HG02642 (cell line): ENCODE data around the gene BHLHE40.

Source experiments
- ATAC-seq: cut with Tn5 transposase; IDR thresholded peaks from one replicate; pipeline ENCODE4 v1.9.1; 2021; ENCODE audit warnings: mild to moderate bottlenecking; ENCODE audit not compliant: unreplicated experiment, poor library complexity

Gene BHLHE40

DNA sequence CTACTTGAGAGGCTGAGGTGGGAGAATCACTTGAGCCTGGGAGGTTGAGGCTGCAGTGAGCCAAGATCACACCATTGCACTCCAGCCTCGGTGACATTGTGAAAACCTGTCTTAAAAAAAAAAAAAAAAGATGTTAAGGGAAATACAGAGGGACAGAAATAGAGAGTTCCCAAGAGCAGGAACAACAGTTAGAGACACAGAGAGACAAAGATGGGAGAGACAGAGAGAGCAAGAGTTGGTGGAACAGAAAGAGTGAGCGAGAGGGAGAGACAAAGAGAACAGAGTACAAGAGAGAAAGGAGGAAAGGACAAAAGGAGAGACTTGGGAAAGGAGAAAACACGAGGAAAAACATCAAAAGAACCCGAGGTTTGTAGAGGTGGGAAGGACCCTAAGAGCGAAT lies 35.8 kb downstream of the BHLHE40 start:
- no peak for ATAC-seq

DNA sequence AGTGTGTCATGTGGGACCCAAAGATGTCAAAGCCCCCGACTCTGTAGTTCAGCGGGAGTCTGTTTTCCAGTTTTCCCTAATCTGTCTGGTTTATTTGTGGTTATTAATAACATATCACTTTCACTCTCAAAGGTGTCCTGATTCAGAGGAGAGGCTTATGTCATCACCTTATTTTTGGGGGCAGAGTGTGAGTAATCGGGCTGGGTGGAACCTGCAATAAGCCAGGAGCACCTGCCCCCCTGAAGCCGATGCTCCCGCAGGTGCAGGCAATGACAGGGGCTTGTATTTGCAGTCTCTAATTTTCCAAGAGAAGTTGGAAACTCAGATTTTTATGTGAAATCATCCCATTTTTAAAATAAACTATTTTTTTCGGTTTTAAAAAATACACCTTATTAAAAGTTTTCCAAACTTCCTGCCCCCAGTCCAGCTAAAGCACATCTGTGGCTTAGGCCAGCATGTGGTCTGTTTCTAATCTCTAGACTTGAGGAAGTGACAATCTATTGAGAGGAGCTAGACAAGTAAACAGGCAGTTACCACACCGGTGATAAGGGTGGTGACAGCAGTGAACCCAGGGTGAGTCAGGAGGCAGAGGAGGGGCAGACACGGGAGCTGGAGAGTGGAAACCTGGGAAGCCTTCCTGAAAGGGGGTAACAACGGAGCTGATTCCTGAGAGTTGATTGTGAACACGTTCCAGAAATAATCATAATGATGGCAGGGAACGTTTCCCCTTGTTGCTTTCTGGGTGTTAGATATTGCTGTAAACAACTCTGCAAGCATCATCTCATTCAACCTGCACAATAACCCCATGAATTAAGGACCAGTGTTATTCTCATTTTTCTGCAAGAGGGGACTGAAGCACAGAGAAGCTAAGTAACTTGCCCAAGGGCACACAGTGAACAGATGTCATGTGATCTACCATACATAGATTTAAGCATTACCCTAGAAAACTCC lies 37.2 kb downstream of the BHLHE40 start:
- ATAC-seq = peak; percentile 49

DNA sequence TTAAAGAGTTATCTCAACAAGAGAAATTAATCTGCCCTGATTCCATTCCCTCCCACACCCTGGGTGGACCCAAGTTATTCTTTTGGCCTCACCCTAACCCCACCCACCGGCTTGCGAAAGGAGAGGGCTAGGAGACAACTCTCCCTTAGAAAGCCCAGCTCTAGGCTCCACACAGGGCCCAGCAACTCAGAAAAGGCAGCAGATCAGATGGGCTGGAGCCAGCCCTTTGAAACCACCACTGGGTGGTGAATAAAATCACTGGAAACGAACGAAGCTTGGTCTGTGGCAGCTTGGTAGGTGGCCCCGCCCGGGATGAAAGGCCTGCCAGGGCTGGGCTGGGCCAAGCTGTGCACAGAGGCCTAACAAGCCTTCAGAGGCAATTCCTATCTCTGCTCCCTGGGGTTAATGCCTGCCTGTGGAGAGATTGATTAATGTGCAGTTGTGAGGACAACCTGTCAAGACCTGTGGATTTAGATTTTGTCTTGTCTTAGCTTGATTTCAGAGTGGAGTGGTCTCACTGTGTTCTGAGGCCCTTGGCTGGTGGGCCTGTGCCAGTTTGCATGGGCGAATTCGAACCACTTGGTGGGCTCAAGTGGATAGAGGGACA lies 38.8 kb downstream of the BHLHE40 start:
- ATAC-seq = no peak

DNA sequence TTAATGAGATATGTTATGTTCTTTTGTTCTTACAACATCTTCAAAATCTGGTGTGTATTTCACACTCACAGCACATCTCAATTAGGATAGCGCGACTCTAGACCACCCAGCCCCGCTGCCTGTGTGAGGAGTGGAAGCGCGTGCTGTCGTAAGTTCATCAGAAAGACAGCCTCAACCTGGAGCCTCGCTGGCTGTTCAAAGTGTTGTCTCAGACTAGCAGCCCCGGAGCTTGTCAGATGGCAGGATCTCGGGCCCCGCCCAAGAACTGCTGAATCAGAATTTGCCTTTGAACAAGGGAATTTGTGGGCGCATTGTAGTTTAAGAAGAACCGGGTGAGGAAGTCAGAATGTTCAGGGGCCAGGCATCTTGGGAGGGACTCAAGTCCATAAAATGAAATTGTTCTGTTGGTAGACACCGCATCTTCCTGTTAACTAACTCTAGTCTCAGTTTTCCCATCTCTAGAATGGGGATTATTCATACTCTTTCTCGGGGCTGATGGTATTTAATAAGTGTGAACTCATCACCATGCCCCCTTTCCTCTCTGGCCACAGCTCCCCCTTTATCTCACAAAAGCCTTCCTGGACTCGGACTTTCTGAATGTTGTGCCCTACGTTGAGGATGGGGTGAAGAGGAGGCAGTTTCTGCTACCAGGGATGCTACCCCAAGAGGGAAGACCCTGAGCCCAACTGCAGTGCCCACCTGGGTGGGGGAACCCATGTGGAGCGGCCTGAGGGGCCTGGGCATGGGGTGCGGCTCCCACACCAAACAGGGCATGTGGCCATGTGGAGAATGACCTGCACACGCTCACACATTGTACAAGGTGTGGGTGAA lies 40.4 kb downstream of the BHLHE40 start:
- ATAC-seq = no peak

DNA sequence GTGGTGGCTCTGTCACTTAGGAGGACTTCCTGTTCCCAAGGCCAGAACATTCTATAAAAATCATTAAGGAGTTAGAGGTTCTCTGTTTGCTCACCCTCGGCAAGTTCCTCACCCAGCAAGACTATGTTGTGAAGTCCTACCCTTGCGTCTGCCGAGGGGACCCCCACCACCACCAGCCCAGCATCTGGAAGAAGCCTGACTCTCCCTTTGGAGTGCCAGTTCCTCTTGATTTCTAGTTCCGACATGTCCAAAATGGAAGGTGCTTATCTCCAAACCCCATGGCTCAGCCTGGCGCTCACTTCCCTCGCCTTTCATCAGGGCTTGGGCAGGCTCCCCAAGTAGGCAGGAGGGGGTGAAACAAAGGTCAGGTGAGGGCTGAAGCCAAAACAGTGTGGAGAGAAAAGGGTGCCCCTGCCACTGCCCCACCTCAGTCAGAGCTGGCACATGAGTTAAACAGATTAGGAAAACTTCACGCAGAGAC lies 41.0 kb downstream of the BHLHE40 start:
- no peak for ATAC-seq

DNA sequence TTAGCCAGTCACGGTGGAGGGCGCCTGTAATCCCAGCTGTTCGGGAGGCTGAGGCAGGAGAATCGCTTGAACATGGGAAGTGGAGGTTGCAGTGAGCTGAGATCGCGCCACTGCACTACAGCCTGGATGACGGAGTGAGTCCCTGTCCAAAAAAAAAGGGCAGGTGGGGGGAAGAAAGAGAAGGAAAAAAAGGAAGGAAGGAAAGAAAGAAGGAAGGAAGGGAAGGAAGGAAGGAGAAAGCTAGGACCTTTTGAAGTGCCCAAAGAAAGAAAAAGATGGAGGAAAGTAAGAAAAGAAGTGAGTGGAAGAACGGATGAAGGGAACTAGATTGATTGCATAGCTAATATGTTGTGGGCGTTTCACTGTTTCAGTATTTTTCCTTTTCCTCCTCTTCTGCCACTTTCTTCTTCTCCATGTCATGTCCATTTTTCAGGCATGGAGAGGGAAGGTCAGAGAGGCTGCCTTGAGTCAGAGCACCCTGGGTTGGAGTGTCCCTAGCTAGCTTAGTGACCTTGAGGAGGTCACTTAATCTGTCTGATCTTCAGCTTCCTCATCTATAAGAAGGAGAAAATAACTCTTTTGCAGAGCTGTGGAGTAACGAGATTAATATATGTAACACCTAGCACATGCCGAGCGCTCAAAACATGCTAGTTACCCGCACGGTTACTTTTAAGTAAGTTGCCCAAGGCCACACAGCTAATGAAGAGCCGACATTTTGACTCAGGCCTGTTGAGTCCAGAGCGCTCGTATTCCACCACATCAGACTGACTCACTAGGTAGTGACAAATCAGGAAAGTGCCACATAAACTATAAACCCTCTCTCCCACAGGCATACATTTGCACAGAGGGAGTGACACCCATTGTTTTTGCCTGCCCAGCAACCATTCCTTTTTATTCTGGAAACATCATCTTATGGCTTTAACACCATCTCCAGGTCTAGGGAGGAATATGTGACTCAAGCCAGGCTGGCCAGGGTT lies 42.2 kb downstream of the BHLHE40 start:
- ATAC-seq = no peak

DNA sequence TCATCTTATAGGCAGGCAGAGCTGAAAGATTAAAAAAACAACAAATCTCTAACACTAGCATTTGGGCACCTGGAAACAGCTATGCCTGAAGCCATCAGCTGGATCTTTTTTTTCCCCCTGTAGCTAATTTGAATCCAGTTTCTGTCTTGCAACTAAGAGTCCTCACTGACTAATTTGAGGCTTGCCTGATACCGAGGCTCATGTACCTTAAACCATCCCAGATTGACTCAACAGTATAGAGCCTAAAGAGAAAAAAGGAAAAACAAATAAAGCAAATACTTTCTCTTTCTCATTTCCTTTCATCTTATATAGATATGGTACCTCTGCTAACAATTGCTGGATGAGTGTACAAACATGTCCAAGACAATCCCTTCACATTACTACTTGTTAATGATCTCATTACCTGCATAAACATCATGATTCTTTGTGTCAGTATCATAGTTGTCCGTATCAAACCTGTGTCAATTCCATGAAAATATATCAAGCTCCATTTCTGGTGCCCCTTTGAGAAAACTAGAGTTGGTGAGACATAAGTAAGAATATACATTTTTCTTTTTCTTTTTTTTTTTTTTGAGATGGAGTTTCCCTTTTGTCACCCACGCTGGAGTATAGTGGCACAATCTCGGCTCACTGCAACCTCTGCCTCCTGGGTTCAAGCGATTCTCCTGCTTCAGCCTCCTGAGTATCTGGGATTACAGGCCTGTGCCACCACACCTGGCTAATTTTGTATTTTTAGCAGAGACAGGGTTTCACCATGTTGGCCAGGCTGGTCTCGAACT lies 43.1 kb downstream of the BHLHE40 start:
- ATAC-seq = peak; percentile 69

DNA sequence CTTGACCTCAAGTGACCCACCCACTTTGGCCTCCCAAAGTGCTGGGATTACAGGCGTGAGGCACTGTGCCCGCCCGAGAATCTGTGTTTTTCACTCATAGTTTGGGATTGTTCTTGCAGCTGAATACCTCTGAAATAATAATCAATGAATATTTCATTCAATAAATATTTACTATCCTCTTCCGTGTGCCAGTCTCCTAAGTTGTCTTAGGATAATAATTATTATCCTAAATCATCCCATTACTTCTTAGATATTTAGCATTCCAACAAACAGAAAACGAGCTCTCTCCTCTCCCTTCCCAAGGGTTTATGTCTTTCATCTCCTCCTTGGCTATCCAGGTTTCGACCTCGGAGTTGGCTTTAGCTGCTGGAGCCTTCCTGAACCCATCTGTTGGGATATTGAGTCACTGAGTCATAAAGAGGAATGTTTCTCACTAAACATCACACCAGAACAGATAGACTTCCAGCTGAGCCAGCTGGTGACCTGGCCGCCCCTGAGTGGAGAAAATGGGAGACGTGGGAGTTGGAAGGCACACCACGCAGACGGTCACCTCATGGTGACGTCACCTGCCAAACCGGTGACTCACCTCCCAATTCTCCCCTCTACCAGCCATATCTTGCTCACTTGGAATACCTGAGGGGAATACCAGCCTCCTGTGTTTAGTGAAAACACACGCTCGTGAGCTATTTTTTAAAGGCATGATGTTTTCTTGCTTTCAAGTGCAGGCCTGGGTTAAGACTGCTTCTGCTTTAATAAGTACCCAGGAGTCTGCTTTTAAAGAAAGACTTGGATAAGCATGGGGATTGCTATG lies 43.9 kb downstream of the BHLHE40 start:
- ATAC-seq = no peak

DNA sequence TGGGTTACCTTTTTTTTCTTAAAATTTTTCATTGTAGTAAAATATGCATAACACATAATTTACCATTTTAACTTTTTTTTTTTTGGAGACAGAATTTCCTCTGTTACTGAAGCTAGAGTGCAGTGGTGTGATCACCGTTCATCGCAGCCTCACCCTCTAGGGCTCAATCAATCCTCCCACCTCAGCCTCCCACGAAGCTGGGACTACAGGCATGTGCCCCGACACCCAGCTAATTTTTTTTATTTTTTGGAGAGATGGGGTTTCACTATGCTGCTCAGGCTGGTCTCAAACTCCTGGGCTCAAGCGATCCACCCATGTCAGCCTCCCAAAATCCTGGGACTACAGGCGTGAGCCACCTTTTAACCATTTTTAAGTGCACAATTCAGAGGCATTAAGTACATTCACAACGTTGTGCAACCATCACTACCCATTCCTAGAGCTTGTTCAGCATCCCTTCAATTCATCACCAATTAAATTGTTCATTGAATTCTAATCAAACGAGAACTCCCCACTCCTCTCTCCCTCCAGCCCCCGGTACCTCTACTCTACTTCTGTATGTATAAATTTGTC lies 44.6 kb downstream of the BHLHE40 start:
- ATAC-seq = no peak

DNA sequence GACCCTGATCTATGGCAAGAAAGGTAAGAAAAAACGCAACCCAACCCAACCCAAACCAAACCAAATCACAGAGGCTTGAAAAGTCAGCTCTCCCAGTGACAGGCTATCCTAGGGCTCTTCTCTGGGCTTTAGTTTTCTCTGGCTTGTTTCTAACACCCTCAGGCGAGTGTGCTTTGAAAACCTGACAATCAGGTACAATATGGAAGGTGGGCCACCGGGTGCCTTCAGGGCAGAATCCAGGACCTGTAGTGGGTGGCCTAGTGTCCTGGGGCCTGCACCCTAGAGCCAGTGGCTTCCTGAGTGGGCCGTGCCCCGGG lies 46.8 kb downstream of the BHLHE40 start:
- ATAC-seq = no peak

DNA sequence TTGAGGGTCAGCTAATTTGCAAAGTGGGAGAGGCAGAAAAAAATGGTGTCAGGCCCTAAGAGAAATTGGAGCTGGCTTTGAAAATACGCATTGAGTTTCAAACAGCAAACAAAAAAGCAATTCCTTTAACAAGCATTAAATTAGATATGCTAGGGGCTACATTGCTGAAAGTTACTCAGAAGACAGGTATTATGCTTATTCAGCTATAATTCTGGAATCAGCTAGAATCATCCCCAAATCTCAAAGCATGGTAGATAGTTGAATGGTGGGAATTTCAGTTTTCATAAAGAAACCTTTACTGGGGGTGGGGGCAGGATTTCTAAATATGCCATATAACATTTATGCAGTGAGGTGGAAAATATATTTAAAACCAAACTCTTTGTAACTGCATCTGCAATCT lies 50.5 kb downstream of the BHLHE40 start:
- no peak for ATAC-seq

DNA sequence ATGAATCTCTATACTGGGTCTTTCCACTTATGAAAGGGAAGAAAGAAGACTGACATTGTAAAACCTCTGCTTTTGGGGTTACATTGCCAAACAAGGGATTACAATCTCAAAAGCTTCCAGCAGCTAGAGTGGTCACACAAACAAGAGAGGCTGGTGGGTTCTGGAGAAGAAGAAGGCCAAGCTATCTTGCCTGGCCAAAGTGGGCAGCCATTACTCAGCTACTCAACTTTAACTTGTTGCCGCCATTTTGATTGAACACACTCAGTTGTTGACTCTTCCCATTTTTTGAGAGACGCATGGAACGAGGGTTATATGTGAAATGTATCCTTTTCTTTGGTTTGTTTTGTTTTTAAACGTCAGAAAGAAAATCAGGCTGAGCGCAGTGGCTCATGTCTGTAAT lies 50.9 kb downstream of the BHLHE40 start:
- ATAC-seq = no peak

DNA sequence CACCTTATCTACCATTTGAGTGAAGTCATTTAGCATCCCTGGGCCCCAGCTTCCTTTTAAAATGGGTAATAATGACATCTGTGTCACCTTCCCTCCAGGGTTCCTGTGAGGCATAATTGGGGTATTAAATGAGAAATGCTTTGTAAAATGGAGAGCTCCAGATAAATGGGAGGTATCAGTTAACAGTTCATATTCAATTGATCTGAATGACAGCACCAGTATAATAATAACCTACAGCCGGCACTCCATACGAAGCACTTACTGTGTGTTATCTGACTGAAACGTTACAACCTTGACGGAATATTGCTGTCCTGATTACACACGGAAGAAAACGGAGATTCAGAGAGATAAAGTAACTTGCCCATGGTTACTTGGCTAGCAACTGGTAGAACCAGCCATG lies 53.6 kb downstream of the BHLHE40 start:
- no peak for ATAC-seq
